DOHH2 (cell line): ENCODE data around the gene ZNF544.

Experiments used
- H3F3A ChIP-seq: fragments of 200-600 bp; sonication (generic), shearing (Covaris generic); 2 replicates; pipeline ENCODE4 v1.6.0; 2016; ENCODE audit warnings: antibody characterized with exemption, mild to moderate bottlenecking; ENCODE audit not compliant: control insufficient read depth, insufficient read depth
- H3K27ac ChIP-seq: fragments of 200-600 bp; sonication (generic); 2 replicates; pipeline ENCODE4 v1.5.1; 2014; ENCODE audit warnings: low read depth, mild to moderate bottlenecking, low read length, moderate library complexity
- H3K27me3 ChIP-seq: fragments of 200-600 bp; sonication (generic); 2 replicates; pipeline ENCODE4 v1.6.1; 2014; ENCODE audit warnings: mild to moderate bottlenecking, low read length, mixed read lengths; ENCODE audit not compliant: control insufficient read depth
- H3K36me3 ChIP-seq: fragments of 200-600 bp; sonication (generic); 2 replicates; pipeline ENCODE4 v1.6.1; 2014; ENCODE audit warnings: mild to moderate bottlenecking, low read length, moderate library complexity, mixed read lengths; ENCODE audit not compliant: control insufficient read depth
- H3K4me1 ChIP-seq: fragments of 200-600 bp; sonication (generic); 2 replicates; pipeline ENCODE4 v1.6.1; 2014; ENCODE audit warnings: mild to moderate bottlenecking, low read length, mixed read lengths; ENCODE audit not compliant: control insufficient read depth
- H3K4me2 ChIP-seq: fragments of 200-600 bp; sonication (generic); 2 replicates; pipeline ENCODE4 v1.6.0; 2014; ENCODE audit warnings: mild to moderate bottlenecking, low read length, moderate library complexity
- H3K4me3 ChIP-seq: fragments of 200-600 bp; sonication (generic); 2 replicates; pipeline ENCODE4 v1.5.1; 2014; ENCODE audit warnings: mild to moderate bottlenecking, low read length, mixed read lengths
- H3K79me2 ChIP-seq: fragments of 200-600 bp; sonication (generic); 2 replicates; pipeline ENCODE4 v1.6.1; 2014; ENCODE audit warnings: mild to moderate bottlenecking, low read length, mixed read lengths; ENCODE audit not compliant: control insufficient read depth
- H3K9me2 ChIP-seq: fragments of 200-600 bp; sonication (generic); replicated peaks from 2 replicates; pipeline ENCODE4 v1.6.1; 2014; ENCODE audit warnings: mild to moderate bottlenecking, low read length, mixed read lengths; ENCODE audit not compliant: control insufficient read depth
- H3K9me3 ChIP-seq: fragments of 200-600 bp; sonication (generic); 2 replicates; pipeline ENCODE4 v1.6.1; 2014; ENCODE audit warnings: antibody characterized with exemption, low read length, mixed read lengths; ENCODE audit not compliant: control insufficient read depth, insufficient read depth
- H4K20me1 ChIP-seq: fragments of 200-600 bp; sonication (generic); 2 replicates; pipeline ENCODE4 v1.6.0; 2014; ENCODE audit warnings: low read depth, mild to moderate bottlenecking, antibody characterized with exemption, low read length, moderate library complexity; ENCODE audit not compliant: control insufficient read depth, insufficient read depth
- CTCF ChIP-seq: fragments of 200-600 bp; sonication (generic); IDR thresholded peaks from one replicate; pipeline ENCODE4 v1.5.1; 2014; ENCODE audit warnings: antibody characterized with exemption, mild to moderate bottlenecking, low read depth, low read length; ENCODE audit not compliant: poor library complexity, severe bottlenecking
- EZH2phosphoT487 ChIP-seq: fragments of 200-600 bp; sonication (generic); IDR thresholded peaks from 2 replicates; pipeline ENCODE4 v1.6.1; 2017; ENCODE audit warnings: borderline replicate concordance, mild to moderate bottlenecking, antibody characterized with exemption, low read length, moderate library complexity, mixed read lengths

ZNF544 gene

GRCh38 chr19:58277748-58278540 lies 49.2 kb downstream of the ZNF544 start:
- Histone ChIP-seq H4K20me1 (no peaks in the 10 kb centered on the region), H3K27me3 (no peaks in the 10 kb centered on the region), H3F3A (no peaks in the 10 kb centered on the region), H3K79me2 (peaks cover 32% of the 10 kb centered on the region), H3K9me3 (peaks cover 11% of the 10 kb centered on the region), H3K4me3 (peak overlapping the region; percentile 83), H3K27ac (peak overlapping the region; percentile 50), H3K4me2 (peak overlapping the region; percentile 72), H3K9me2 (no peaks in the 10 kb centered on the region), H3K4me1 (peaks cover 13% of the 10 kb centered on the region), H3K36me3 (peaks cover 22% of the 10 kb centered on the region)
- TF ChIP-seq CTCF (no peak), EZH2phosphoT487 (no peak)

- H3K4me1 ChIP-seq = peaks cover 13% of the 10 kb centered on the region
- no peaks in the 10 kb centered on the region for H3K27me3 ChIP-seq
- H3K79me2 ChIP-seq = peaks cover 32% of the 10 kb centered on the region
- peak within 1 kb of the TSS; percentile 83 for H3K4me3 ChIP-seq
- H3K4me2 ChIP-seq = peak within 1 kb of the TSS; percentile 87
- peaks cover 22% of the 10 kb centered on the region for H3K36me3 ChIP-seq
- no peaks in the 10 kb centered on the region for H4K20me1 ChIP-seq
- H3K9me2 ChIP-seq = no peaks in the 10 kb centered on the region
- peak within 1 kb of the TSS; percentile 50 for H3K27ac ChIP-seq
- TF ChIP-seq CTCF (no peak), EZH2phosphoT487 (no peak)
- H3F3A ChIP-seq = no peaks in the 10 kb centered on the region
- H3K9me3 ChIP-seq = peaks cover 11% of the 10 kb centered on the region
These were observed 49.9 kb downstream of the ZNF544 start, which contains the start of gene ZNF8 for GRCh38 chr19:58278541-58279041. Gene ZNF8 (plus strand): TSS chr19:58278955. CDS start chr19:58279082, 127 bp downstream.

GRCh38 chr19:58279042-58279924 lies 50.6 kb downstream of the ZNF544 start:
- peaks cover 32% of the 10 kb centered on the region for H3K79me2 ChIP-seq
- peaks cover 10% of the 10 kb centered on the region for H3K9me3 ChIP-seq
- no peak overlapping the region for H3K27ac ChIP-seq
- H3K4me3 ChIP-seq = peak overlapping the region; percentile 83
- H3K9me2 ChIP-seq = no peaks in the 10 kb centered on the region
- no peaks in the 10 kb centered on the region for H3K27me3 ChIP-seq
- H3K4me2 ChIP-seq = peak overlapping the region; percentile 87
- H3K4me1 ChIP-seq = peaks cover 13% of the 10 kb centered on the region
- no peaks in the 10 kb centered on the region for H3F3A ChIP-seq
- H4K20me1 ChIP-seq = no peaks in the 10 kb centered on the region
- TF ChIP-seq EZH2phosphoT487 = no peak
- no peak for TF ChIP-seq CTCF
- peaks cover 20% of the 10 kb centered on the region for H3K36me3 ChIP-seq
